HG02973 (cell line): ENCODE data around the gene ADGRG1.

Source experiments
- ATAC-seq: cut with Tn5 transposase; IDR thresholded peaks from one replicate; pipeline ENCODE4 v1.9.1; 2021; ENCODE audit warnings: moderate library complexity; ENCODE audit not compliant: unreplicated experiment

Gene ADGRG1

GRCh38 chr16:57619606-57620334, 8.7 kb upstream of the ADGRG1 start:
- no peak for ATAC-seq

GRCh38 chr16:57620335-57621231, 7.8 kb upstream of the ADGRG1 start:
- ATAC-seq, result no peak

GRCh38 chr16:57621521-57622271, 6.7 kb upstream of the ADGRG1 start:
- no peak for ATAC-seq

GRCh38 chr16:57622361-57623250, 5.8 kb upstream of the ADGRG1 start:
- ATAC-seq, result no peak

GRCh38 chr16:57623251-57624043, 5.0 kb upstream of the ADGRG1 start:
- no peak for ATAC-seq

GRCh38 chr16:57624044-57624688, 4.3 kb upstream of the ADGRG1 start:
- ATAC-seq, result no peak

- ATAC-seq, result no peak
Observed at GRCh38 chr16:57624806-57625500, 3.5 kb upstream of the ADGRG1 start.

GRCh38 chr16:57626420-57627170, 1.8 kb upstream of the ADGRG1 start:
- no peak for ATAC-seq

- ATAC-seq, result no peak
Observed at GRCh38 chr16:57627184-57627871, 1.1 kb upstream of the ADGRG1 start.

- ATAC-seq, result no peak
Observed at GRCh38 chr16:57628783-57629293, 408 bp downstream of the ADGRG1 start.

- no peak for ATAC-seq
Observed at GRCh38 chr16:57629516-57630406, 1.3 kb downstream of the ADGRG1 start.

- ATAC-seq, result no peak
Observed at GRCh38 chr16:57630407-57630797, 2.0 kb downstream of the ADGRG1 start.

- ATAC-seq, result no peak
Observed at GRCh38 chr16:57630931-57631845, 2.8 kb downstream of the ADGRG1 start.

- no peak for ATAC-seq
Observed at GRCh38 chr16:57632568-57632967, 4.1 kb downstream of the ADGRG1 start.
